Amniotic epithelial cell (primary cell): Measurements from ENCODE around the gene DFFA.
"Not testable (repeated sequence)": the region's sequence is repeated elsewhere in the genome, so short reads cannot be mapped to it uniquely, and the experiment has no call there.

ENCODE experiments used
- DNase-seq: peaks from one replicate; pipeline ENCODE4 v3.0.0-alpha.2; 2010; ENCODE audit warnings: low read depth

DFFA gene

GRCh38 chr1:10429868-10430215 lies 42.5 kb downstream of the DFFA start:
- no peak for DNase-seq

GRCh38 chr1:10428984-10429383 lies 43.3 kb downstream of the DFFA start:
- DNase-seq = no peak

- not testable (repeated sequence) for DNase-seq
Measured at GRCh38 chr1:10426535-10426848, 45.8 kb downstream of the DFFA start.

GRCh38 chr1:10425826-10426534 lies 46.3 kb downstream of the DFFA start:
- not testable (repeated sequence) for DNase-seq

GRCh38 chr1:10424651-10425050 lies 47.7 kb downstream of the DFFA start:
- DNase-seq = no peak

- DNase-seq = no peak
Measured at GRCh38 chr1:10424034-10424433, 48.3 kb downstream of the DFFA start.

GRCh38 chr1:10421637-10422036 lies 50.7 kb downstream of the DFFA start:
- no peak for DNase-seq

GRCh38 chr1:10419351-10419750 lies 53.0 kb downstream of the DFFA start:
- DNase-seq = no peak

GRCh38 chr1:10418741-10419140 lies 53.6 kb downstream of the DFFA start:
- not testable (repeated sequence) for DNase-seq

DNA sequence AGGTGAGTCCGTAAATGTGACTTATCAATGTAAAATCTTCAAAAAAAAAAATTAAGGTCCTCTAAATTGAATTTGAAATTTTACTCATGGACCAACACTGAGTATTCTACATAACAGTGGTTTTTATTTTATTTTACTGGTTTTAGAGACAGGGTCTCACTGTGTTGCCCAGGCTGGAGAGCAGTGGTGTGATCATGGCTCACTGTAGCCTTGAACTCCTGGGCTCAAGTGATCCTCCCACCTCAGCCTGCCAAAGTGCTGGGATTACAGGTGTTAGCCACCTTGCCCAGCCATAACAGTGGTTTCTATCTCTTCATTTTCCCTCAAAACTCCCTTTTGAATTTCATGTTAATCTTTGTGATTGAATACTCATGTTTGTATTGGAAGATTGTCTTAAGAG lies 56.4 kb downstream of the DFFA start:
- DNase-seq = not testable (repeated sequence)

- peak; percentile 83 for DNase-seq
Measured at GRCh38 chr1:10415211-10415930, 57.0 kb downstream of the DFFA start.

- DNase-seq = no peak
Measured at GRCh38 chr1:10407201-10407600, 65.1 kb downstream of the DFFA start.
